Measurements from ENCODE around the gene SPATA33.

DNA sequence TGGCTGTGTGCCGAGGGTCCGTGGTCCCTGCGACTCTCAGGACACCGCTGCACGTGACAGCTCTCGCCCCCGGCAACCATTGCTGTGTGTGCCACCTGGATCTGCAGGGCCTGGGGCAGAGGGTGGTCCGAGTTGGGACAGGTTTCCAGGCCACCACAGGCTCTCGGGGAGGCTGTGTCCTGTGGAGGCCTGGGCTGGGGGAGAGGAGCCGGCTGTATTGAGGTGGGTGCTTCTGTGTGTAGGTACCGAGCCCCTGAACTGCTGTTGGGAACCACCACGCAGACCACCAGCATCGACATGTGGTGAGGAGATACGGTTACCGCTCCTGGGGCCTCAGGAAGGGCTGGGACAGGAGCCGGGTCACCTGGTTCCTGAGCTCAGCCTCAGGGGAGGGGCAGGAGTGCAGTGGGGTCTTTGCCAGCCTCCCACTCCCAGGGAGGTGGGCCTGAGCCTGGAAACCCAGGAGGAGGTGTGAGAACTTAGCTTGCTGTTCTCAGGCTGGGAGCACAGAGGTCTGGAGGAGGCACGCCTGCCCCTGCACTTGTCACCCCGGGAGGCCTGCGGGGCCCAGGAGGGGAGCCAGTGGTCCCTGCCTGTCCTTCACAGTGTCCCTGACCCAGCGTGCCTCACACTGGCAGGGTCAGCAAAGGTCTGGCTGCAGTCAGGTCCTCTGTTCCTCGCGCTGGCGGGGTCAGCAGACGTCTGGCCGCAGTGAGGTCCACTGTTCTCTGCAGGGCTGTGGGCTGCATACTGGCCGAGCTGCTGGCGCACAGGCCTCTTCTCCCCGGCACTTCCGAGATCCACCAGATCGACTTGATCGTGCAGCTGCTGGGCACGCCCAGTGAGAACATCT, 36.5 kb downstream of the SPATA33 start:
- no peak for TF ChIP-seq EZH2 (IDR thresholded peaks at IDR 0.05; ENCODE audit: insufficient read depth, low read length)
- TF ChIP-seq, protein P1, sequence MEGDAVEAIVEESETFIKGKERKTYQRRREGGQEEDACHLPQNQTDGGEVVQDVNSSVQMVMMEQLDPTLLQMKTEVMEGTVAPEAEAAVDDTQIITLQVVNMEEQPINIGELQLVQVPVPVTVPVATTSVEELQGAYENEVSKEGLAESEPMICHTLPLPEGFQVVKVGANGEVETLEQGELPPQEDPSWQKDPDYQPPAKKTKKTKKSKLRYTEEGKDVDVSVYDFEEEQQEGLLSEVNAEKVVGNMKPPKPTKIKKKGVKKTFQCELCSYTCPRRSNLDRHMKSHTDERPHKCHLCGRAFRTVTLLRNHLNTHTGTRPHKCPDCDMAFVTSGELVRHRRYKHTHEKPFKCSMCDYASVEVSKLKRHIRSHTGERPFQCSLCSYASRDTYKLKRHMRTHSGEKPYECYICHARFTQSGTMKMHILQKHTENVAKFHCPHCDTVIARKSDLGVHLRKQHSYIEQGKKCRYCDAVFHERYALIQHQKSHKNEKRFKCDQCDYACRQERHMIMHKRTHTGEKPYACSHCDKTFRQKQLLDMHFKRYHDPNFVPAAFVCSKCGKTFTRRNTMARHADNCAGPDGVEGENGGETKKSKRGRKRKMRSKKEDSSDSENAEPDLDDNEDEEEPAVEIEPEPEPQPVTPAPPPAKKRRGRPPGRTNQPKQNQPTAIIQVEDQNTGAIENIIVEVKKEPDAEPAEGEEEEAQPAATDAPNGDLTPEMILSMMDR (IDR thresholded peaks at IDR 0.05; ENCODE audit: insufficient read depth, low read depth, low read length) = no peak

Measured in astrocyte (in vitro differentiated cells and primary cell).